ENCODE measurements around the gene CDT1. TPM values are rescaled to one million over a fixed set of nuclear protein-coding genes. Genes with fewer than 3 reads are reported as not detected.

CDT1 gene
- total RNA-seq, 1 experiment from 2014 or later, result 97.7 TPM

DNA sequence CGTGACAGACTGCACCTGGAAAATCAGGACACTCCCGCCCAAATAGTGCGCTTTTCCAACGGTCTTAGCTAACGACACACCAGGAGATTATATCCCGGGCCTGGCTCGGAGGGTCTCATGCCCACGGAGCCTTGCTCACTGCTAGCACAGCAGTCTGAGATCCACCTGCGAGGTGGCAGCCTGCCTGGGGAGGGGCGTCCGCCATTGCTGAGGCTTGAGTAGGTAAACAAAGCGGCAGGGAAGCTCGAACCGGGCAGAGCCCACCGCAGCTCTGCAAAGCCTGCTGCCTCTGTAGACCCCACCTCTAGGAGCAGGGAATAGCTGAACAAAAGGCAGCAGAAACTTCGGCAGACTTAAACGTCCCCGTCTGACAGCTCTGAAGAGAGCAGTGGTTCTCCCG, 48.0 kb downstream of the CDT1 start:
- BruUV-seq (replicated peaks), result no TSS peak
- no peaks in the 10 kb centered on the region for H3K9me3 Mint-ChIP-seq (ENCODE audit: unreplicated experiment)
- peaks cover 1% of the 10 kb centered on the region; the same call in 1 of the 2 replicates for H3K36me3 ChIP-seq (ENCODE audit: control insufficient read depth, insufficient read depth, low read length)
- H3K4me1 Mint-ChIP-seq (ENCODE audit: low read depth, unreplicated experiment), result peaks cover 10% of the 10 kb centered on the region
- CTCF ChIA-PET, result no interaction called here
- H3K27me3 ChIP-seq (replicated peaks; ENCODE audit: control insufficient read depth, insufficient read depth, low read length), result no peaks in the 10 kb centered on the region
- intact Hi-C loops (cut with micrococcal nuclease; ENCODE audit: unreplicated experiment), result no loop called here
- H3K36me3 Mint-ChIP-seq (ENCODE audit: insufficient read depth, unreplicated experiment), result peaks cover 17% of the 10 kb centered on the region
- no peak overlapping the region for H3K4me3 ChIP-seq (ENCODE audit: low read depth, low read length)
- POLR2A ChIA-PET, result interaction anchor here (0.7 kb wide), 1 partner anchor 187 kb away, joined by 3 read pairs; no protein-coding TSS in a partner anchor
- H3K4me3 Mint-ChIP-seq (ENCODE audit: unreplicated experiment), result no peak overlapping the region
- H3K27me3 Mint-ChIP-seq (ENCODE audit: insufficient read depth, unreplicated experiment), result no peaks in the 10 kb centered on the region
- TF ChIP-seq CTCF (IDR thresholded peaks at IDR 0.05; ENCODE audit: insufficient read depth in 1 of 2, low read depth in 1 of 2, low read length in 1 of 2, severe bottlenecking in 1 of 2, unreplicated experiment in 1 of 2), result no peak
- no peaks in the 10 kb centered on the region for H3K9me3 ChIP-seq
- H3K4me1 ChIP-seq, result peaks cover 7% of the 10 kb centered on the region
- DNase-seq, result no peak
- H3K27ac Mint-ChIP-seq (ENCODE audit: unreplicated experiment), result no peak overlapping the region

DNA sequence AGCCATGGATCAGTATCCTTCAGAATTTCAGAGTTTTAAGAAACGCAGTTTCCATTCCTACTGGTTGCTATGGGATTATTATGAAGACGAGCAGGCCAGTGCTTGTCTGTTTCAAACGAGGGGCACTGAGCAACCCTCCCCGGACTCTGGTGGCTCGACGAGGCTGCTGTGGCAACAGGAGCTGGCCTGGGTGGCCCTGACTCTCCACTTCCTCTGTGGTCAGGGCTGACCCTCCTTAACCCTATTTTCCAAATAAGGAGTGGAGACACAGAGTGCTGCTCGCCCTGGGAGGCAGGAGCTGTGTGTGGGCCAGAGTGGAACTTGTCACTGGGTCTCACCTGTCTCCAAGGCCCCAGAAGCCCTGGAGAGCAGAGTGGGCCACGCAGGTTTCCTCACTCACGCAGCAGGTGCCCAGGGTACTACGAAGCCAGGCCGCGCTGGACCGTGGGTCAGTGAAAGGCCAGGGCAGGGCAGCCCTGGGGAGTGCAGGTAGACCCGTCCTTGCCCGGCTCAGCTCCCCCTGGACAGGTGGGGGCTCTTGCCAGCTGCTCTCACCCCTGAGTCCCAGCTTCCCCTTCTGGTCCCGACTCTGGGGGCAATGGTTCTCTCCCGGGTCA, 49.8 kb downstream of the CDT1 start:
- DNase-seq, result no peak
- TF ChIP-seq CTCF (IDR thresholded peaks at IDR 0.05; ENCODE audit: insufficient read depth in 1 of 2, low read depth in 1 of 2, low read length in 1 of 2, severe bottlenecking in 1 of 2, unreplicated experiment in 1 of 2), result no peak
- H3K4me3 ChIP-seq (ENCODE audit: low read depth, low read length), result no peak overlapping the region
- CTCF ChIA-PET, result interaction anchor here (0.7 kb wide), 1 partner anchor 116 kb away, joined by 10 read pairs; no protein-coding TSS in a partner anchor
- Mint-ChIP-seq H3K36me3 (ENCODE audit: insufficient read depth, unreplicated experiment) (peaks cover 29% of the 10 kb centered on the region), H3K27ac (ENCODE audit: unreplicated experiment) (no peak overlapping the region), H3K27me3 (ENCODE audit: insufficient read depth, unreplicated experiment) (no peaks in the 10 kb centered on the region), H3K4me3 (ENCODE audit: unreplicated experiment) (no peak overlapping the region), H3K9me3 (ENCODE audit: unreplicated experiment) (no peaks in the 10 kb centered on the region), H3K4me1 (ENCODE audit: low read depth, unreplicated experiment) (peaks cover 17% of the 10 kb centered on the region)
- peaks cover 1% of the 10 kb centered on the region; the same call in 1 of the 2 replicates for H3K36me3 ChIP-seq (ENCODE audit: control insufficient read depth, insufficient read depth, low read length)
- peaks cover 11% of the 10 kb centered on the region for H3K4me1 ChIP-seq
- BruUV-seq (replicated peaks), result no TSS peak
- no peaks in the 10 kb centered on the region for H3K27me3 ChIP-seq (replicated peaks; ENCODE audit: control insufficient read depth, insufficient read depth, low read length)
- H3K9me3 ChIP-seq, result no peaks in the 10 kb centered on the region
- POLR2A ChIA-PET, result no interaction called here
- intact Hi-C loops (cut with micrococcal nuclease; ENCODE audit: unreplicated experiment), result no loop called here

- ChIA-PET CTCF (no interaction called here), POLR2A (no interaction called here)
- Histone ChIP-seq H3K4me3 (ENCODE audit: low read depth, low read length) (no peak overlapping the region), H3K27me3 (replicated peaks; ENCODE audit: control insufficient read depth, insufficient read depth, low read length) (no peaks in the 10 kb centered on the region), H3K4me1 (peaks cover 11% of the 10 kb centered on the region), H3K36me3 (ENCODE audit: control insufficient read depth, insufficient read depth, low read length) (peaks cover 2% of the 10 kb centered on the region; the same call in 1 of the 2 replicates), H3K9me3 (no peaks in the 10 kb centered on the region)
- Mint-ChIP-seq H3K4me3 (ENCODE audit: unreplicated experiment) (peak overlapping the region; percentile 95), H3K27ac (ENCODE audit: unreplicated experiment) (peak overlapping the region; percentile 87), H3K36me3 (ENCODE audit: insufficient read depth, unreplicated experiment) (peaks cover 34% of the 10 kb centered on the region), H3K9me3 (ENCODE audit: unreplicated experiment) (no peaks in the 10 kb centered on the region), H3K4me1 (ENCODE audit: low read depth, unreplicated experiment) (peaks cover 18% of the 10 kb centered on the region), H3K27me3 (ENCODE audit: insufficient read depth, unreplicated experiment) (no peaks in the 10 kb centered on the region)
- DNase-seq, result no peak
- TF ChIP-seq CTCF (IDR thresholded peaks at IDR 0.05; ENCODE audit: insufficient read depth in 1 of 2, low read depth in 1 of 2, low read length in 1 of 2, severe bottlenecking in 1 of 2, unreplicated experiment in 1 of 2), result no peak
- BruUV-seq (replicated peaks), result no TSS peak
- intact Hi-C loops (cut with micrococcal nuclease; ENCODE audit: unreplicated experiment), result loop anchor here (5.0 kb wide), 1 partner anchor 357 kb away; no protein-coding TSS in a partner anchor
Observed at GRCh38 chr16:88854306-88855111, 50.9 kb downstream of the CDT1 start.
